WTC11 (cell line): ENCODE measurements around the gene ZNF407. TPM values are rescaled to one million over a fixed set of nuclear protein-coding genes. Genes with fewer than 3 reads are reported as not detected.

Source experiments
- ATAC-seq: fragments of 200-7000 bp; cut with Tn5 transposase; 2 replicates; pipeline ENCODE4 v1.10.0; 2021; ENCODE audit warnings: mild to moderate bottlenecking, moderate library complexity
- CTCF ChIA-PET: fragments of 300-600 bp; sonication (Branson Sonifier 250); formaldehyde crosslinking; loops from one replicate; lab custom pipeline; 2021; ENCODE audit warnings: antibody characterized with exemption; lab: Charles Lee
- POLR2A ChIA-PET: fragments of 350-600 bp; sonication (Branson Sonifier 250); formaldehyde crosslinking; loops from one replicate; lab custom pipeline; 2021; ENCODE audit warnings: antibody characterized with exemption; lab: Charles Lee
- DNase-seq: peaks from one replicate; pipeline ENCODE4 v3.0.0; 2021; ENCODE audit warnings: low spot score
- H3K27ac Mint-ChIP-seq: 2 replicates; pipeline ENCODE4 v1.8.0; 2021; ENCODE audit warnings: mixed read lengths
- H3K27me3 Mint-ChIP-seq: 2 replicates; pipeline ENCODE4 v1.8.0; 2021; ENCODE audit warnings: low read depth, mild to moderate bottlenecking, moderate library complexity, mixed read lengths
- H3K36me3 Mint-ChIP-seq: 2 replicates; pipeline ENCODE4 v1.8.0; 2021; ENCODE audit warnings: mixed read lengths
- H3K4me1 Mint-ChIP-seq: 2 replicates; pipeline ENCODE4 v1.8.0; 2022; ENCODE audit warnings: mixed read lengths
- H3K4me3 Mint-ChIP-seq: 2 replicates; pipeline ENCODE4 v1.8.0; 2021; ENCODE audit warnings: mild to moderate bottlenecking, moderate library complexity, mixed read lengths
- H3K9me3 Mint-ChIP-seq: 2 replicates; pipeline ENCODE4 v1.8.0; 2021; ENCODE audit warnings: mixed read lengths
- ATF1 ChIP-seq: sonication (generic); formaldehyde crosslinking; IDR thresholded peaks from 2 replicates; pipeline ENCODE4 v1.8.1; 2023; ENCODE audit warnings: mild to moderate bottlenecking, moderate library complexity, missing genetic modification reagents
- CREB1 ChIP-seq: sonication (generic); formaldehyde crosslinking; IDR thresholded peaks from 2 replicates; pipeline ENCODE4 v1.8.0; 2023; ENCODE audit warnings: mild to moderate bottlenecking, missing genetic modification reagents
- CREM ChIP-seq: sonication (generic); formaldehyde crosslinking; IDR thresholded peaks from 2 replicates; pipeline ENCODE4 v1.8.1; 2022; ENCODE audit warnings: mild to moderate bottlenecking, missing genetic modification reagents, moderate library complexity
- FOXP1 ChIP-seq: sonication (generic); formaldehyde crosslinking; IDR thresholded peaks from 2 replicates; pipeline ENCODE4 v1.8.0; 2022; ENCODE audit warnings: missing genetic modification reagents, mild to moderate bottlenecking, moderate library complexity, borderline replicate concordance
- HMGXB4 ChIP-seq: sonication (generic); formaldehyde crosslinking; IDR thresholded peaks from 2 replicates; pipeline ENCODE4 v1.8.1; 2023; ENCODE audit warnings: mild to moderate bottlenecking, moderate library complexity, missing genetic modification reagents
- IRF2 ChIP-seq: sonication (generic); formaldehyde crosslinking; IDR thresholded peaks from 2 replicates; pipeline ENCODE4 v1.8.0; 2022; ENCODE audit warnings: low read depth, missing genetic modification reagents, borderline replicate concordance
- JUN ChIP-seq: sonication (generic); formaldehyde crosslinking; IDR thresholded peaks from 2 replicates; pipeline ENCODE4 v1.8.0; 2023; ENCODE audit warnings: mild to moderate bottlenecking, missing genetic modification reagents
- MXD4 ChIP-seq: fragments of 250-450 bp; sonication (Bioruptor Pico); IDR thresholded peaks from 2 replicates; pipeline ENCODE4 v1.8.0; 2021; ENCODE audit warnings: mild to moderate bottlenecking, moderate library complexity, borderline replicate concordance
- NFATC4 ChIP-seq: fragments of 250-450 bp; sonication (Bioruptor Pico); IDR thresholded peaks from 2 replicates; pipeline ENCODE4 v1.9.0; 2021; ENCODE audit warnings: mild to moderate bottlenecking
- NR2C2 ChIP-seq: sonication (generic); formaldehyde crosslinking; IDR thresholded peaks from 2 replicates; pipeline ENCODE4 v1.8.0; 2022; ENCODE audit warnings: mild to moderate bottlenecking, missing genetic modification reagents
- NR3C1 ChIP-seq: sonication (generic); formaldehyde crosslinking; conservative IDR thresholded peaks from 2 replicates; pipeline ENCODE4 v1.8.1; 2023; ENCODE audit warnings: low read depth, mild to moderate bottlenecking, missing genetic modification reagents
- RELA ChIP-seq: sonication (generic); formaldehyde crosslinking; IDR thresholded peaks from 2 replicates; pipeline ENCODE4 v1.8.1; 2022; ENCODE audit warnings: missing genetic modification reagents, mild to moderate bottlenecking, borderline replicate concordance
- TEAD4 ChIP-seq: sonication (generic); formaldehyde crosslinking; IDR thresholded peaks from 2 replicates; pipeline ENCODE4 v1.8.0; 2022; ENCODE audit warnings: mild to moderate bottlenecking, missing genetic modification reagents
- ZMAT4 ChIP-seq: fragments of 250-450 bp; sonication (Bioruptor Pico); IDR thresholded peaks from 2 replicates; pipeline ENCODE4 v1.9.0; 2021; ENCODE audit warnings: mild to moderate bottlenecking
- ZNF121 ChIP-seq: sonication (generic); formaldehyde crosslinking; IDR thresholded peaks from 2 replicates; pipeline ENCODE4 v1.8.0; 2023; ENCODE audit warnings: missing genetic modification reagents
- ZNF232 ChIP-seq: sonication (generic); formaldehyde crosslinking; IDR thresholded peaks from 2 replicates; pipeline ENCODE4 v1.8.0; 2022; ENCODE audit warnings: mild to moderate bottlenecking, missing genetic modification reagents
- ZNF396 ChIP-seq: fragments of 250-450 bp; sonication (Bioruptor Pico); IDR thresholded peaks from 2 replicates; pipeline ENCODE4 v1.8.0; 2021; ENCODE audit warnings: mild to moderate bottlenecking, moderate library complexity, borderline replicate concordance
- ZNF416 ChIP-seq: fragments of 250-450 bp; sonication (Bioruptor Pico); IDR thresholded peaks from 2 replicates; pipeline ENCODE4 v1.9.0; 2021; ENCODE audit warnings: mild to moderate bottlenecking, inconsistent platforms
- ZNF671 ChIP-seq: fragments of 250-450 bp; sonication (Bioruptor Pico); IDR thresholded peaks from 2 replicates; pipeline ENCODE4 v1.8.0; 2021; ENCODE audit warnings: mild to moderate bottlenecking
- total RNA-seq: library from RNA; stranded (reverse); gene quantifications from 3 replicates; pipeline ENCODE4 v1.2.3, GENCODE V29; 2021
- TF ChIP-seq, protein P1 (sequence below): fragments of 250-450 bp; sonication (Bioruptor Pico); IDR thresholded peaks from 2 replicates; pipeline ENCODE4 v1.9.0; 2021; ENCODE audit warnings: moderate library complexity, mild to moderate bottlenecking, inconsistent platforms, borderline replicate concordance
- TF ChIP-seq, protein P2 (sequence below): sonication (generic); formaldehyde crosslinking; IDR thresholded peaks from 2 replicates; pipeline ENCODE4 v1.8.1; 2022; ENCODE audit warnings: low read depth, missing genetic modification reagents, borderline replicate concordance
- TF ChIP-seq, protein P3 (sequence below): sonication (generic); formaldehyde crosslinking; IDR thresholded peaks from 2 replicates; pipeline ENCODE4 v1.8.0; 2023; ENCODE audit warnings: mild to moderate bottlenecking, missing genetic modification reagents
- TF ChIP-seq, protein P4 (sequence below): sonication (generic); formaldehyde crosslinking; IDR thresholded peaks from 2 replicates; pipeline ENCODE4 v1.8.1; 2023; ENCODE audit warnings: mild to moderate bottlenecking, missing genetic modification reagents

Gene ZNF407
- total RNA-seq, 1 experiment from 2014 or later: 6.5 TPM

DNA sequence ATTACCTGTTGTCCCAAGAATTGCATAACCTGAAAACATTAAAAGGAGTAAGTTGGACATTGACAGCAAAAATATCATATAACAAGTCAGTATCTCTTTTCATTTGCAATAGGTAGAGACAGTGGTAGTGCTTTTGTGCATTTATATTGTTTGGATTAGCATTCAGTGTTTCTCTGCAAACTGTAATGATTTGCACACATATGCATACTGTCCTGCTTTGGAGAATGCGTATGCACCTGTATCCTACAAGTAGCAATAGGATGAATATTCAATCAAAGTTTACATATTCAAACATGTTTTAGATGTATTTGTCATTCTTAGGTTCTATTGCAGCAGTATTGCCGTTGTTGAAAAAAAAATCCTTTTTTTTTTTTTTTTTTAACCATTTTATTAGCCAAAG lies 201.9 kb downstream of the ZNF407 start (continued):
- TF ChIP-seq, protein P1, sequence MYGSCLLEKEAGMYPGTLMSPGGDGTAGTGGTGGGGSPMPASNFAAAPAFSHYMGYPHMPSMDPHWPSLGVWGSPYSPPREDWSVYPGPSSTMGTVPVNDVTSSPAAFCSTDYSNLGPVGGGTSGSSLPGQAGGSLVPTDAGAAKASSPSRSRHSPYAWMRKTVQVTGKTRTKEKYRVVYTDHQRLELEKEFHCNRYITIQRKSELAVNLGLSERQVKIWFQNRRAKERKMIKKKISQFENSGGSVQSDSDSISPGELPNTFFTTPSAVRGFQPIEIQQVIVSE (CRISPR knock-in tag): no peak

- Mint-ChIP-seq H3K4me1 (peaks cover 75% of the 10 kb centered on the region), H3K27me3 (no peaks in the 10 kb centered on the region), H3K36me3 (no peaks in the 10 kb centered on the region), H3K27ac (peak overlapping the region; percentile 14; the same call in 1 of the 2 replicates)
- POLR2A ChIA-PET: no interaction called here
- ATAC-seq (no peak), DNase-seq (no peak)
- TF ChIP-seq TEAD4 (CRISPR knock-in tag): no peak
- no peak for TF ChIP-seq ZNF416 (CRISPR knock-in tag)
- no peak for TF ChIP-seq NFATC4 (CRISPR knock-in tag)
- no peak for TF ChIP-seq ZMAT4
- no peak for TF ChIP-seq ZNF671 (CRISPR knock-in tag)
- no peak for TF ChIP-seq CREB1 (CRISPR knock-in tag)
- TF ChIP-seq ATF1 (CRISPR knock-in tag): no peak
- TF ChIP-seq, protein P2, sequence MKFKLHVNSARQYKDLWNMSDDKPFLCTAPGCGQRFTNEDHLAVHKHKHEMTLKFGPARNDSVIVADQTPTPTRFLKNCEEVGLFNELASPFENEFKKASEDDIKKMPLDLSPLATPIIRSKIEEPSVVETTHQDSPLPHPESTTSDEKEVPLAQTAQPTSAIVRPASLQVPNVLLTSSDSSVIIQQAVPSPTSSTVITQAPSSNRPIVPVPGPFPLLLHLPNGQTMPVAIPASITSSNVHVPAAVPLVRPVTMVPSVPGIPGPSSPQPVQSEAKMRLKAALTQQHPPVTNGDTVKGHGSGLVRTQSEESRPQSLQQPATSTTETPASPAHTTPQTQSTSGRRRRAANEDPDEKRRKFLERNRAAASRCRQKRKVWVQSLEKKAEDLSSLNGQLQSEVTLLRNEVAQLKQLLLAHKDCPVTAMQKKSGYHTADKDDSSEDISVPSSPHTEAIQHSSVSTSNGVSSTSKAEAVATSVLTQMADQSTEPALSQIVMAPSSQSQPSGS (CRISPR knock-in tag): no peak
- TF ChIP-seq ZNF232: no peak
- TF ChIP-seq NR3C1 (CRISPR knock-in tag): no peak
- TF ChIP-seq FOXP1 (CRISPR knock-in tag): no peak
- no peak for TF ChIP-seq HMGXB4 (CRISPR knock-in tag)
- no peak for TF ChIP-seq CREM
- TF ChIP-seq RELA (CRISPR knock-in tag): no peak
- no peak for TF ChIP-seq ZNF121 (CRISPR knock-in tag)
- TF ChIP-seq, all 79 proteins: peak for 0
- Mint-ChIP-seq H3K9me3 (no peaks in the 10 kb centered on the region), H3K4me3 (peak overlapping the region; percentile 27)
- CTCF ChIA-PET: no interaction called here
Measured at GRCh38 chr18:74800098-74800497, 202.4 kb downstream of the ZNF407 start.

DNA sequence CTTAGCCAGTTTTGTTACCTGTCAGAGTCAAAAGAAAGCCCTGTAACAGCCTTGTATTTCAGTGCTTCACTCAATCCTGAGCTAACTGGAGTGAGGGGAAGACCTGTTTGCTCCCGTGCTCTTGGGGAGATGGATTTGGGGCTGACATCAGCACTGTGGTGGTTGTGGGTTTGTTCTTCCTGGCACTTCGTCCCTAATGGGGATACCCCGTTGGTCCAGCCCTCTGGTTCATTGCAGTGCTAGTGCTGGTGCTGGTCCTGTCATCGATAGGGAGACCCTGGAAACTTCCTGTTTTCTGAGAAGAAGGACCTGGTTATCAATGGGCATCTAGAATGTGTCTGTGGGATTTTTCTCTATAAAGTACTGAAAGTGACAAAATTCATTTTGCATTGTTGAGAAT lies 205.4 kb downstream of the ZNF407 start:
- DNase-seq (no peak), ATAC-seq (peak; percentile 72)
- Mint-ChIP-seq H3K27ac (no peak overlapping the region), H3K27me3 (no peaks in the 10 kb centered on the region), H3K9me3 (no peaks in the 10 kb centered on the region), H3K4me3 (no peak overlapping the region), H3K36me3 (no peaks in the 10 kb centered on the region), H3K4me1 (peaks cover 71% of the 10 kb centered on the region)
- CTCF ChIA-PET: interaction anchor here (1.0 to 1.7 kb wide), 2 partner anchors 9 to 16 kb away, joined by 3 to 5 read pairs; no protein-coding TSS in a partner anchor
- POLR2A ChIA-PET: no interaction called here
- TF ChIP-seq MXD4 (CRISPR knock-in tag) (no peak), IRF2 (no peak), JUN (no peak), ZNF396 (CRISPR knock-in tag) (no peak), NR2C2 (no peak), RELA (CRISPR knock-in tag) (no peak)
- TF ChIP-seq, protein P3, sequence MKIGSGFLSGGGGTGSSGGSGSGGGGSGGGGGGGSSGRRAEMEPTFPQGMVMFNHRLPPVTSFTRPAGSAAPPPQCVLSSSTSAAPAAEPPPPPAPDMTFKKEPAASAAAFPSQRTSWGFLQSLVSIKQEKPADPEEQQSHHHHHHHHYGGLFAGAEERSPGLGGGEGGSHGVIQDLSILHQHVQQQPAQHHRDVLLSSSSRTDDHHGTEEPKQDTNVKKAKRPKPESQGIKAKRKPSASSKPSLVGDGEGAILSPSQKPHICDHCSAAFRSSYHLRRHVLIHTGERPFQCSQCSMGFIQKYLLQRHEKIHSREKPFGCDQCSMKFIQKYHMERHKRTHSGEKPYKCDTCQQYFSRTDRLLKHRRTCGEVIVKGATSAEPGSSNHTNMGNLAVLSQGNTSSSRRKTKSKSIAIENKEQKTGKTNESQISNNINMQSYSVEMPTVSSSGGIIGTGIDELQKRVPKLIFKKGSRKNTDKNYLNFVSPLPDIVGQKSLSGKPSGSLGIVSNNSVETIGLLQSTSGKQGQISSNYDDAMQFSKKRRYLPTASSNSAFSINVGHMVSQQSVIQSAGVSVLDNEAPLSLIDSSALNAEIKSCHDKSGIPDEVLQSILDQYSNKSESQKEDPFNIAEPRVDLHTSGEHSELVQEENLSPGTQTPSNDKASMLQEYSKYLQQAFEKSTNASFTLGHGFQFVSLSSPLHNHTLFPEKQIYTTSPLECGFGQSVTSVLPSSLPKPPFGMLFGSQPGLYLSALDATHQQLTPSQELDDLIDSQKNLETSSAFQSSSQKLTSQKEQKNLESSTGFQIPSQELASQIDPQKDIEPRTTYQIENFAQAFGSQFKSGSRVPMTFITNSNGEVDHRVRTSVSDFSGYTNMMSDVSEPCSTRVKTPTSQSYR (CRISPR knock-in tag): no peak
- TF ChIP-seq, protein P4, sequence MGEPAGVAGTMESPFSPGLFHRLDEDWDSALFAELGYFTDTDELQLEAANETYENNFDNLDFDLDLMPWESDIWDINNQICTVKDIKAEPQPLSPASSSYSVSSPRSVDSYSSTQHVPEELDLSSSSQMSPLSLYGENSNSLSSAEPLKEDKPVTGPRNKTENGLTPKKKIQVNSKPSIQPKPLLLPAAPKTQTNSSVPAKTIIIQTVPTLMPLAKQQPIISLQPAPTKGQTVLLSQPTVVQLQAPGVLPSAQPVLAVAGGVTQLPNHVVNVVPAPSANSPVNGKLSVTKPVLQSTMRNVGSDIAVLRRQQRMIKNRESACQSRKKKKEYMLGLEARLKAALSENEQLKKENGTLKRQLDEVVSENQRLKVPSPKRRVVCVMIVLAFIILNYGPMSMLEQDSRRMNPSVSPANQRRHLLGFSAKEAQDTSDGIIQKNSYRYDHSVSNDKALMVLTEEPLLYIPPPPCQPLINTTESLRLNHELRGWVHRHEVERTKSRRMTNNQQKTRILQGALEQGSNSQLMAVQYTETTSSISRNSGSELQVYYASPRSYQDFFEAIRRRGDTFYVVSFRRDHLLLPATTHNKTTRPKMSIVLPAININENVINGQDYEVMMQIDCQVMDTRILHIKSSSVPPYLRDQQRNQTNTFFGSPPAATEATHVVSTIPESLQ (CRISPR knock-in tag): no peak
